ENCODE results near the gene PRKCG.

DNA sequence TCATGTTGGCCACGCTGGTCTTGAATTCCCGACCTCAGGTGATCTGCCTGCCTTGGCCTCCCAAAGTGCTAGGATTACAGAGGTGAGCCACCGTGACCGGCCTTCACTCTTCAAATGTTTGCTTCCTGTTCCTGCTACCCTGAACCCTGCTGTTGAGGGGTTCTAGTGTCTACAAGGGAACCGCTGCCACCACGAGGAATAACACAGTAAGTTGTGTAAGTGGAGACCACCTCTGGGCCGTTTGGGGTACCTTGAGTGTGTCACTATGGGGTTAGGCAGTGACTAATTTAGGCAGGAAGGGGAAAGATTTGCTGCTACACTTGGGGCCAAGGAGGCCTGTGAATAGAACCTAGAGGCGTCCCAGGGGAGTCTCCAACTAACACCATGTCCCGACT is 16.5 kb upstream of the PRKCG start:
- TF ChIP-seq CTCF (IDR thresholded peaks at IDR 0.05) (no peak), EZH2 (IDR thresholded peaks at IDR 0.05) (no peak)
